T-cell (primary cell): Measurements from ENCODE around the gene UBAP1. TPM values are rescaled to one million over a fixed set of nuclear protein-coding genes. Genes with fewer than 3 reads are reported as not detected.
A peak's percentile ranks its signal among the peaks of the same experiment; 100 is the strongest.

Experiments
- ATAC-seq, 4 experiments: fragments of 200-7000 bp in 3 of 4; fragments of 150-1000 bp in 1 of 4; cut with Tn5 transposase; replicated peaks in 1 of 4; 1 replicate in 3 of 4; 2 replicates in 1 of 4; pipeline ENCODE4 v1.10.0; 2021; ENCODE audit warnings: moderate library complexity in 3 of 4, mild to moderate bottlenecking in 2 of 4, moderate number of reproducible peaks in 1 of 4
- CTCF ChIA-PET, 2 donors: fragments of 300-600 bp; sonication (Branson Sonifier 250); formaldehyde crosslinking; loops; one replicate each; lab custom pipeline; 2022; ENCODE audit warnings: antibody characterized with exemption in 2 of 2; lab: Charles Lee
- POLR2A ChIA-PET, 2 donors: fragments of 300-600 bp; sonication (Branson Sonifier 250); formaldehyde crosslinking; loops; one replicate each; lab custom pipeline; 2022; ENCODE audit warnings: antibody characterized with exemption in 2 of 2; lab: Charles Lee
- DNase-seq, 35 experiments: peaks; one replicate each; pipeline versions ENCODE4 v3.0.0 to v3.0.0-alpha.2; 2013 to 2023
- H3K27ac ChIP-seq: one replicate; pipeline ENCODE4 v1.5.1; 2013; ENCODE audit warnings: low read length
- H3K27me3 ChIP-seq, 2 experiments: replicated peaks in 1 of 2; 1 replicate in 1 of 2; 2 replicates in 1 of 2; pipeline versions ENCODE4 v1.6.1 to v1.7.0; 2013; ENCODE audit warnings: low read length in 1 of 2, mixed read lengths in 1 of 2; ENCODE audit not compliant: control insufficient read depth in 2 of 2, insufficient read depth in 2 of 2; ENCODE audit errors: extremely low read depth in 1 of 2
- H3K36me3 ChIP-seq, 2 donors: 1 replicate in 1 of 2; 2 replicates in 1 of 2; pipeline versions ENCODE4 v1.6.1 to v1.7.0; 2013; ENCODE audit warnings: low read length in 1 of 2; ENCODE audit not compliant: control insufficient read depth in 2 of 2, insufficient read depth in 1 of 2; ENCODE audit errors: extremely low read depth in 1 of 2
- H3K4me1 ChIP-seq, 2 experiments: 1 replicate in 1 of 2; 2 replicates in 1 of 2; pipeline versions ENCODE4 v1.6.1 to v1.7.0; 2013; ENCODE audit warnings: low read length in 2 of 2, mixed read lengths in 1 of 2; ENCODE audit not compliant: insufficient read depth in 2 of 2, control insufficient read depth in 1 of 2; ENCODE audit errors: extremely low read depth in 1 of 2
- H3K4me3 ChIP-seq, 2 donors: 1 replicate in 1 of 2; 2 replicates in 1 of 2; pipeline versions ENCODE4 v1.5.1 to v1.7.0; 2013; ENCODE audit warnings: mild to moderate bottlenecking in 2 of 2, low read length in 1 of 2, moderate library complexity in 1 of 2; ENCODE audit not compliant: control insufficient read depth in 1 of 2; ENCODE audit errors: extremely low read depth in 1 of 2
- H3K9me3 ChIP-seq: 2 replicates; pipeline ENCODE4 v1.7.0; 2013
- H3K27ac Mint-ChIP-seq, 2 donors: one replicate each; pipeline ENCODE4 v1.8.0; 2020 to 2021; ENCODE audit warnings: mild to moderate bottlenecking in 2 of 2, mixed read lengths in 2 of 2
- H3K27me3 Mint-ChIP-seq, 2 donors: one replicate each; pipeline ENCODE4 v1.8.0; 2021 to 2022; ENCODE audit warnings: mixed read lengths in 2 of 2
- H3K36me3 Mint-ChIP-seq: one replicate; pipeline ENCODE4 v1.8.0; 2021; ENCODE audit warnings: mixed read lengths
- H3K4me1 Mint-ChIP-seq, 3 donors: one replicate each; pipeline ENCODE4 v1.8.0; 2020 to 2022; ENCODE audit warnings: mixed read lengths in 3 of 3, mild to moderate bottlenecking in 1 of 3
- H3K4me3 Mint-ChIP-seq, 3 donors: one replicate each; pipeline ENCODE4 v1.8.0; 2020 to 2022; ENCODE audit warnings: mild to moderate bottlenecking in 3 of 3, mixed read lengths in 3 of 3, moderate library complexity in 3 of 3
- H3K9me3 Mint-ChIP-seq, 3 donors: one replicate each; pipeline ENCODE4 v1.8.0; 2020 to 2022; ENCODE audit warnings: mixed read lengths in 3 of 3
- WGBS: methylation state at CpG from one replicate; pipeline ENCODE4 v1.1.5; 2013; ENCODE audit warnings: missing lambda C conversion rate; ENCODE audit not compliant: insufficient coverage; 5-methylcytosine and 5-hydroxymethylcytosine counted together
- total RNA-seq, 35 experiments: library from RNA in 6 of 35; stranded (reverse) in 6 of 35; fragments of 120-200 nt in 1 of 35; gene quantifications; one replicate each; pipeline versions ENCODE4 v1.2.1 to v1.2.4 and lab custom pipeline; 2013 to 2026

Gene UBAP1
- total RNA-seq, 5 donors from 2014 or later (not counting 1 experiment from before 2014, with no cell fraction given), result 33.1 to 42.2 (median 35.5) TPM

DNA sequence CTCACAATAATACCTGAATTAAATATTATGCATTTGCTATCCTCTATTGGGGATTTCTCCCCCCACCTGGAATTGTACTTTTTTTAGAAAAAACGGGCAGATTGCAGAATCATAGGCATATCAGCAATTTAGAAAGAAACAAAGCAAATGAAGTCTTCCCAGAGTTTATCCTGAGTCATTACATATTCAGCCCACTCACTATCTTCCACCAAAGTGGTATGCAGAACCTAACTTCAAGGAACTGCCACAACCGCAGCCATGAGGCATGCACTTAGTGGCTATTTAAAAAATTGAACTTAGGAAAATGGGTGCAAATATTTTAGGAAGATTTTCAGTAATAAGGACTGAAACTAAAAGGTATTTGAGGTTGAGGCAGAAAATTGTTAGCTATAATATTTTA, 48.6 kb downstream of the UBAP1 start:
- WGBS, result no CpG with 5 or more reads among the region's 2 CpGs
- Histone ChIP-seq H3K27me3 (no peaks in the 10 kb centered on the region), H3K4me3 (no peak overlapping the region), H3K4me1 (no peaks in the 10 kb centered on the region), H3K27ac (no peak overlapping the region), H3K36me3 (peaks cover 0 to 4% of the 10 kb centered on the region in 2 donors), H3K9me3 (no peaks in the 10 kb centered on the region)
- no peak for DNase-seq
- Mint-ChIP-seq H3K36me3 (peaks cover 21% of the 10 kb centered on the region), H3K4me1 (peaks cover 4 to 20% (median 13%) of the 10 kb centered on the region in 3 donors), H3K4me3 (no peak overlapping the region), H3K27ac (no peak overlapping the region), H3K27me3 (no peaks in the 10 kb centered on the region), H3K9me3 (no peaks in the 10 kb centered on the region)
- CTCF ChIA-PET, result interaction anchor here in 1 of 2 donors (0.5 to 0.7 kb wide), 2 partner anchors 34 to 92 kb away, joined by 3 read pairs; no protein-coding TSS in a partner anchor
- ATAC-seq, result no peak
- POLR2A ChIA-PET, result interaction anchor here in 1 of 2 donors (0.6 kb wide), 1 partner anchor 96 kb away, joined by 5 read pairs; no protein-coding TSS in a partner anchor

GRCh38 chr9:34230556-34230955, 51.7 kb downstream of the UBAP1 start:
- Histone ChIP-seq H3K27me3 (no peaks in the 10 kb centered on the region), H3K4me3 (no peak overlapping the region), H3K36me3 (peaks cover 0 to 14% of the 10 kb centered on the region in 2 donors), H3K27ac (no peak overlapping the region), H3K9me3 (no peaks in the 10 kb centered on the region), H3K4me1 (no peaks in the 10 kb centered on the region)
- ChIA-PET POLR2A (interaction anchor here in 1 of 2 donors (0.6 kb wide), 2 partner anchors 14 to 232 kb away, joined by 3 to 10 read pairs; no protein-coding TSS in a partner anchor), CTCF (interaction anchor here in 1 of 2 donors (0.6 to 1.0 kb wide), 2 partner anchors 22 to 157 kb away, joined by 3 to 4 read pairs; no protein-coding TSS in a partner anchor)
- peaks cover 19% of the 10 kb centered on the region for H3K36me3 Mint-ChIP-seq
- WGBS, result 98% methylated on average over 4 of the region's 4 CpGs
- H3K4me1 Mint-ChIP-seq, result peaks cover 0 to 22% (median 8%) of the 10 kb centered on the region in 3 donors
- no peaks in the 10 kb centered on the region for H3K9me3 Mint-ChIP-seq
- ATAC-seq (no peak), DNase-seq (no peak)
- H3K4me3 Mint-ChIP-seq, result no peak overlapping the region
- no peaks in the 10 kb centered on the region for H3K27me3 Mint-ChIP-seq
- no peak overlapping the region for H3K27ac Mint-ChIP-seq

- H3K4me3 Mint-ChIP-seq, result no peak overlapping the region
- WGBS, result no CpG with 5 or more reads among the region's 2 CpGs
- no peaks in the 10 kb centered on the region for H3K27me3 ChIP-seq
- DNase-seq, result no peak
- H3K36me3 ChIP-seq, result peaks cover 3 to 28% of the 10 kb centered on the region in 2 donors
- H3K36me3 Mint-ChIP-seq, result peaks cover 26% of the 10 kb centered on the region
- no peaks in the 10 kb centered on the region for H3K9me3 Mint-ChIP-seq
- H3K4me1 Mint-ChIP-seq, result peaks cover 6 to 20% (median 14%) of the 10 kb centered on the region in 3 donors
- no peak for ATAC-seq
- no peaks in the 10 kb centered on the region for H3K4me1 ChIP-seq
- no peaks in the 10 kb centered on the region for H3K27me3 Mint-ChIP-seq
- CTCF ChIA-PET, result no interaction called here
- no peak overlapping the region for H3K4me3 ChIP-seq
- no peak overlapping the region for H3K27ac ChIP-seq
- H3K27ac Mint-ChIP-seq, result no peak overlapping the region
- POLR2A ChIA-PET, result no interaction called here
- H3K9me3 ChIP-seq, result no peaks in the 10 kb centered on the region
Measured at GRCh38 chr9:34232201-34232600, 53.4 kb downstream of the UBAP1 start.

GRCh38 chr9:34233672-34234071, 54.8 kb downstream of the UBAP1 start:
- POLR2A ChIA-PET, result no interaction called here
- Histone ChIP-seq H3K27ac (no peak overlapping the region), H3K4me1 (peaks cover 0 to under 1% of the 10 kb centered on the region in 2 experiments), H3K9me3 (no peaks in the 10 kb centered on the region), H3K4me3 (no peak overlapping the region), H3K36me3 (peaks cover 3 to 31% of the 10 kb centered on the region in 2 donors), H3K27me3 (no peaks in the 10 kb centered on the region)
- CTCF ChIA-PET, result no interaction called here
- Mint-ChIP-seq H3K27me3 (no peaks in the 10 kb centered on the region), H3K36me3 (peaks cover 32% of the 10 kb centered on the region), H3K27ac (peak overlapping the region in 1 of 2 donors; percentile 65), H3K4me3 (no peak overlapping the region), H3K9me3 (no peaks in the 10 kb centered on the region), H3K4me1 (peaks cover 13 to 26% (median 22%) of the 10 kb centered on the region in 3 donors)
- ATAC-seq, result no peak
- WGBS, result 100% methylated on average over 1 of the region's 1 CpG
- DNase-seq, result no peak

- ChIA-PET POLR2A (no interaction called here), CTCF (no interaction called here)
- peak overlapping the region in 1 of 2 donors; percentile 2 for H3K27ac Mint-ChIP-seq
- no peak overlapping the region for H3K4me3 Mint-ChIP-seq
- H3K36me3 Mint-ChIP-seq, result peaks cover 51% of the 10 kb centered on the region
- Histone ChIP-seq H3K27ac (no peak overlapping the region), H3K36me3 (peaks cover 20 to 51% of the 10 kb centered on the region in 2 donors), H3K4me3 (no peak overlapping the region), H3K9me3 (no peaks in the 10 kb centered on the region), H3K4me1 (peaks cover 0 to 7% of the 10 kb centered on the region in 2 experiments), H3K27me3 (no peaks in the 10 kb centered on the region)
- no peaks in the 10 kb centered on the region for H3K27me3 Mint-ChIP-seq
- 100% methylated on average over 1 of the region's 4 CpGs for WGBS
- H3K9me3 Mint-ChIP-seq, result no peaks in the 10 kb centered on the region
- no peak for DNase-seq
- ATAC-seq, result no peak
- H3K4me1 Mint-ChIP-seq, result peaks cover 27 to 31% (median 30%) of the 10 kb centered on the region in 3 donors
Measured at GRCh38 chr9:34237836-34238235, 59.0 kb downstream of the UBAP1 start.

- DNase-seq (no peak), ATAC-seq (no peak)
- Histone ChIP-seq H3K9me3 (no peaks in the 10 kb centered on the region), H3K27ac (no peak overlapping the region), H3K4me1 (peaks cover 0 to 7% of the 10 kb centered on the region in 2 experiments), H3K27me3 (no peaks in the 10 kb centered on the region), H3K4me3 (no peak overlapping the region), H3K36me3 (peaks cover 20 to 44% of the 10 kb centered on the region in 2 donors)
- no CpG with 5 or more reads among the region's 1 CpG for WGBS
- Mint-ChIP-seq H3K36me3 (peaks cover 51% of the 10 kb centered on the region), H3K9me3 (no peaks in the 10 kb centered on the region), H3K4me1 (peaks cover 31 to 33% (median 32%) of the 10 kb centered on the region in 3 donors), H3K27me3 (no peaks in the 10 kb centered on the region), H3K27ac (peak overlapping the region; percentile 4 to 60), H3K4me3 (no peak overlapping the region)
- ChIA-PET CTCF (interaction anchor here in 1 of 2 donors (1.0 kb wide), 1 partner anchor 9 kb away, joined by 3 read pairs; no protein-coding TSS in a partner anchor), POLR2A (interaction anchor here in 1 of 2 donors (0.9 kb wide), 1 partner anchor 108 kb away, joined by 4 read pairs; no protein-coding TSS in a partner anchor)
Measured at GRCh38 chr9:34240006-34240405, 61.2 kb downstream of the UBAP1 start.
